Measurements from ENCODE around the gene COL2A1. TPM values are rescaled to one million over a fixed set of nuclear protein-coding genes. Genes with fewer than 3 reads are reported as not detected.

COL2A1 gene
- total RNA-seq, 1 experiment from 2014 or later: 1.4 TPM

- Histone ChIP-seq H3K9me3 (ENCODE audit: control insufficient read depth, insufficient read depth, low read depth, low read length) (no peaks in the 10 kb centered on the region), H3K27ac (ENCODE audit: low read length) (no peak overlapping the region), H3K27me3 (ENCODE audit: control insufficient read depth, insufficient read depth, low read length) (peaks cover 3% of the 10 kb centered on the region; the same call in 1 of the 2 replicates), H3K4me3 (ENCODE audit: low read depth in 2 of 2, low read length in 2 of 2) (no peak overlapping the region), H3K4me1 (ENCODE audit: control insufficient read depth, insufficient read depth, low read length) (no peaks in the 10 kb centered on the region), H3K36me3 (ENCODE audit: control insufficient read depth, insufficient read depth, low read length) (no peaks in the 10 kb centered on the region)
- no peak for TF ChIP-seq REST (IDR thresholded peaks at IDR 0.05; ENCODE audit: insufficient read depth in 1 of 2, low read depth in 2 of 2, low read length in 1 of 2)
- TF ChIP-seq CTCF (IDR thresholded peaks at IDR 0.05): no peak
- TF ChIP-seq SIN3A (IDR thresholded peaks at IDR 0.05; ENCODE audit: borderline replicate concordance, insufficient read depth, low read depth, low read length): no peak
- TF ChIP-seq TCF7L2 (IDR thresholded peaks at IDR 0.05; ENCODE audit: low read depth, low read length): no peak
- no peak for TF ChIP-seq POLR2AphosphoS5 (IDR thresholded peaks at IDR 0.05; ENCODE audit: low read depth, low read length)
- intact Hi-C loops (cut with micrococcal nuclease; ENCODE audit: unreplicated experiment): loop anchor here (10.0 kb wide), 1 partner anchor 210 kb away; no protein-coding TSS in a partner anchor
- no TSS peak for BruUV-seq (replicated peaks)
- ATAC-seq (no peak), DNase-seq (ENCODE audit: low read depth, low spot score) (no peak)
- ChIA-PET CTCF (no interaction called here), POLR2A (no interaction called here)
- in situ Hi-C loops (cut with HindIII; ENCODE audit: low pct_unique_long_range_greater_than_20kb, low sequenced_read_pairs): no loop called here
Measured at GRCh38 chr12:47955059-47955458, 49.2 kb downstream of the COL2A1 start.

GRCh38 chr12:47954467-47955045, 49.7 kb downstream of the COL2A1 start:
- Histone ChIP-seq H3K27me3 (ENCODE audit: control insufficient read depth, insufficient read depth, low read length) (peaks cover 3% of the 10 kb centered on the region; the same call in 1 of the 2 replicates), H3K27ac (ENCODE audit: low read length) (no peak overlapping the region), H3K4me3 (ENCODE audit: low read depth in 2 of 2, low read length in 2 of 2) (no peak overlapping the region), H3K9me3 (ENCODE audit: control insufficient read depth, insufficient read depth, low read depth, low read length) (no peaks in the 10 kb centered on the region), H3K36me3 (ENCODE audit: control insufficient read depth, insufficient read depth, low read length) (no peaks in the 10 kb centered on the region), H3K4me1 (ENCODE audit: control insufficient read depth, insufficient read depth, low read length) (no peaks in the 10 kb centered on the region)
- no peak for DNase-seq (ENCODE audit: low read depth, low spot score)
- POLR2A ChIA-PET: interaction anchor here (0.6 kb wide), 1 partner anchor 8 kb away, joined by 3 read pairs; no protein-coding TSS in a partner anchor
- TF ChIP-seq POLR2AphosphoS5 (IDR thresholded peaks at IDR 0.05; ENCODE audit: low read depth, low read length) (no peak), SIN3A (IDR thresholded peaks at IDR 0.05; ENCODE audit: borderline replicate concordance, insufficient read depth, low read depth, low read length) (no peak), TCF7L2 (IDR thresholded peaks at IDR 0.05; ENCODE audit: low read depth, low read length) (no peak)
- no TSS peak for BruUV-seq (replicated peaks)
- CTCF ChIA-PET: interaction anchor here (0.8 kb wide), 1 partner anchor 9 kb away, joined by 3 read pairs; the partner anchor contains the start of gene TMEM106C
- intact Hi-C loops (cut with micrococcal nuclease; ENCODE audit: unreplicated experiment) (loop anchor here (10.0 kb wide), 1 partner anchor 210 kb away; no protein-coding TSS in a partner anchor), in situ Hi-C loops (cut with HindIII; ENCODE audit: low pct_unique_long_range_greater_than_20kb, low sequenced_read_pairs) (no loop called here)
- no peak for ATAC-seq

DNA sequence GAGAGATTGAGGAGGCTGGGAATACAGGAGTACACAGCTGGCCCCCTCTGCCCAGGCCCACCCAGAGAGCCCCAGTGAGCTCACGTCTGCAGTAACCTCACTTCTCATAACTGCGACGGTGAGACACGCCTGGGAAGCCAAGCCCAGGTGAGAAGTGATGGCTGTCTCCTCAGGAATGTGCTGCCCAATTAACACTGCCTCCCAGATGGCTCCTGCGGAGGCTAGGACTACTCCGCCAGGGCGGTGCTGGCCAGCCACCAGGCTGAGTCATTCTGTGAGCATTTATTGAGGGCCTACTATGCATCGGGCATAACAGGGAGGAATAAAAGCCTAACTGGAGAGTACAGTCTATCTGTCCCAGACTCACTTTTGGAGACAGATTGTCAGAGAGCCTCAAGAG, 50.2 kb downstream of the COL2A1 start:
- ATAC-seq (no peak), DNase-seq (ENCODE audit: low read depth, low spot score) (no peak)
- H3K4me1 ChIP-seq (ENCODE audit: control insufficient read depth, insufficient read depth, low read length): no peaks in the 10 kb centered on the region
- peaks cover 3% of the 10 kb centered on the region; the same call in 1 of the 2 replicates for H3K27me3 ChIP-seq (ENCODE audit: control insufficient read depth, insufficient read depth, low read length)
- H3K27ac ChIP-seq (ENCODE audit: low read length): no peak overlapping the region
- intact Hi-C loops (cut with micrococcal nuclease; ENCODE audit: unreplicated experiment): loop anchor here (10.0 kb wide), 1 partner anchor 211 kb away; no protein-coding TSS in a partner anchor
- in situ Hi-C loops (cut with HindIII; ENCODE audit: low pct_unique_long_range_greater_than_20kb, low sequenced_read_pairs): no loop called here
- ChIA-PET POLR2A (interaction anchor here (0.6 kb wide), 1 partner anchor 8 kb away, joined by 3 read pairs; no protein-coding TSS in a partner anchor), CTCF (interaction anchor here (0.6 to 0.8 kb wide), 2 partner anchors 10 to 116 kb away, joined by 3 read pairs; partner anchors contain the start of gene TMEM106C)
- H3K9me3 ChIP-seq (ENCODE audit: control insufficient read depth, insufficient read depth, low read depth, low read length): no peaks in the 10 kb centered on the region
- H3K36me3 ChIP-seq (ENCODE audit: control insufficient read depth, insufficient read depth, low read length): no peaks in the 10 kb centered on the region
- no TSS peak for BruUV-seq (replicated peaks)
- no peak for TF ChIP-seq SIN3A (IDR thresholded peaks at IDR 0.05; ENCODE audit: borderline replicate concordance, insufficient read depth, low read depth, low read length)
- no peak for TF ChIP-seq REST (IDR thresholded peaks at IDR 0.05; ENCODE audit: insufficient read depth in 1 of 2, low read depth in 2 of 2, low read length in 1 of 2)
- no peak for TF ChIP-seq POLR2AphosphoS5 (IDR thresholded peaks at IDR 0.05; ENCODE audit: low read depth, low read length)
- TF ChIP-seq CTCF (IDR thresholded peaks at IDR 0.05): no peak
- TF ChIP-seq TCF7L2 (IDR thresholded peaks at IDR 0.05; ENCODE audit: low read depth, low read length): no peak
- H3K4me3 ChIP-seq (ENCODE audit: low read depth in 2 of 2, low read length in 2 of 2): no peak overlapping the region
